Keratinocyte (primary cell): ENCODE data around the gene DHRS12. TPM values are rescaled to one million over a fixed set of nuclear protein-coding genes. Genes with fewer than 3 reads are reported as not detected.
A peak's percentile ranks its signal among the peaks of the same experiment; 100 is the strongest.

ENCODE experiments used
- DNase-seq: peaks from one replicate; pipeline ENCODE4 v3.0.0-alpha.2; 2011; ENCODE audit warnings: low read depth, missing footprints, low spot score
- FAIRE-seq: peaks from 2 replicates; lab custom pipeline; 2011; peaks lifted over from hg19 to GRCh38; lab: Jason Lieb, UNC
- H2AFZ ChIP-seq: 2 replicates; pipeline ENCODE4 v1.6.0; 2012; ENCODE audit warnings: low read length, control low read depth, inconsistent platforms; ENCODE audit not compliant: control insufficient read depth
- H3K27ac ChIP-seq: 2 replicates; pipeline ENCODE4 v1.5.1; 2011; ENCODE audit warnings: low read length; ENCODE audit not compliant: control insufficient read depth, insufficient read depth
- H3K27me3 ChIP-seq: 3 replicates; pipeline ENCODE4 v1.6.0; 2011; ENCODE audit warnings: low read length; ENCODE audit not compliant: control insufficient read depth, insufficient read depth; ENCODE audit errors: extremely low read depth
- H3K36me3 ChIP-seq, 2 experiments: 2 replicates in 1 of 2; 3 replicates in 1 of 2; pipeline ENCODE4 v1.5.1; 2011; ENCODE audit warnings: low read length in 2 of 2, mild to moderate bottlenecking in 1 of 2; ENCODE audit not compliant: control insufficient read depth in 2 of 2, insufficient read depth in 2 of 2; ENCODE audit errors: extremely low read depth in 1 of 2
- H3K4me1 ChIP-seq: 3 replicates; pipeline ENCODE4 v1.5.1; 2011; ENCODE audit warnings: low read length; ENCODE audit not compliant: control insufficient read depth, insufficient read depth; ENCODE audit errors: extremely low read depth
- H3K4me2 ChIP-seq: 3 replicates; pipeline ENCODE4 v1.6.0; 2011; ENCODE audit warnings: low read depth, low read length; ENCODE audit not compliant: control insufficient read depth, insufficient read depth; ENCODE audit errors: extremely low read depth
- H3K4me3 ChIP-seq, 3 experiments: fragments of 200-600 bp in 1 of 3; sonication (generic) in 1 of 3; 2 replicates in 2 of 3; 3 replicates in 1 of 3; pipeline ENCODE4 v1.5.1; 2011 to 2016; ENCODE audit warnings: low read length in 3 of 3, mild to moderate bottlenecking in 3 of 3, control low read depth in 2 of 3, inconsistent platforms in 1 of 3, low read depth in 1 of 3, mixed read lengths in 1 of 3, mixed run types in 1 of 3, moderate library complexity in 1 of 3; ENCODE audit not compliant: control insufficient read depth in 2 of 3, insufficient read depth in 2 of 3; ENCODE audit errors: extremely low read depth in 1 of 3
- H3K79me2 ChIP-seq: 2 replicates; pipeline ENCODE4 v1.6.0; 2012; ENCODE audit warnings: low read length; ENCODE audit not compliant: control insufficient read depth, insufficient read depth
- H3K9ac ChIP-seq: 3 replicates; pipeline ENCODE4 v1.6.0; 2011; ENCODE audit warnings: low read length; ENCODE audit not compliant: control insufficient read depth, insufficient read depth; ENCODE audit errors: extremely low read depth
- H3K9me1 ChIP-seq: 3 replicates; pipeline ENCODE4 v1.6.0; 2011; ENCODE audit warnings: low read length; ENCODE audit not compliant: control insufficient read depth, insufficient read depth; ENCODE audit errors: extremely low read depth
- H3K9me3 ChIP-seq: 2 replicates; pipeline ENCODE4 v1.5.1; 2012; ENCODE audit warnings: low read depth, low read length; ENCODE audit not compliant: control insufficient read depth
- H4K20me1 ChIP-seq: 3 replicates; pipeline ENCODE4 v1.6.0; 2011; ENCODE audit warnings: low read length; ENCODE audit not compliant: control insufficient read depth, insufficient read depth; ENCODE audit errors: extremely low read depth
- EZH2 ChIP-seq: IDR thresholded peaks from one replicate; pipeline ENCODE4 v1.6.1; 2012; ENCODE audit warnings: inconsistent platforms, mild to moderate bottlenecking, low read length, moderate library complexity
- dilution Hi-C: fragments of 300-500 bp; cut with MboI; formaldehyde crosslinking; loops from one replicate; pipeline ENCODE4 v1.7.0; 2020; ENCODE audit warnings: low sequenced_read_pairs; ENCODE audit not compliant: extremely low pct_ligation_motif_present
- polyA plus RNA-seq, 5 experiments: library from polyadenylated mRNA; depleted of rRNA in 3 of 5; stranded (reverse) in 3 of 5; stranded (forward) in 1 of 5; unstranded in 1 of 5; fragments of >200 nt; gene quantifications; 1 replicate in 1 of 5; 2 replicates in 3 of 5; 3 replicates in 1 of 5; pipeline versions ENCODE4 v1.2.1 to v1.2.3, GENCODE V29; 2011 to 2012; ENCODE audit warnings: missing spikeins in 2 of 5, low read depth in 1 of 5, low replicate concordance in 1 of 5
- TF ChIP-seq, protein P1 (sequence below), 3 experiments: IDR thresholded peaks in 1 of 3; conservative IDR thresholded peaks in 1 of 3; optimal IDR thresholded peaks in 1 of 3; 2 replicates in 2 of 3; 3 replicates in 1 of 3; pipeline versions ENCODE3 to v1.5.1; 2011; ENCODE audit warnings: low read length in 3 of 3, mild to moderate bottlenecking in 3 of 3, moderate library complexity in 2 of 3, control low read depth in 1 of 3, inconsistent platforms in 1 of 3; ENCODE audit not compliant: insufficient read depth in 2 of 3; ENCODE audit errors: extremely low read depth in 1 of 3

Gene DHRS12
- polyA plus RNA-seq, 1 donor (not counting 4 experiments of a cell fraction or from before 2014, with no cell fraction given) = 6.1 TPM

GRCh38 chr13:51817717-51818116, 13.8 kb upstream of the DHRS12 start:
- no peak for TF ChIP-seq EZH2
- TF ChIP-seq, protein P1, sequence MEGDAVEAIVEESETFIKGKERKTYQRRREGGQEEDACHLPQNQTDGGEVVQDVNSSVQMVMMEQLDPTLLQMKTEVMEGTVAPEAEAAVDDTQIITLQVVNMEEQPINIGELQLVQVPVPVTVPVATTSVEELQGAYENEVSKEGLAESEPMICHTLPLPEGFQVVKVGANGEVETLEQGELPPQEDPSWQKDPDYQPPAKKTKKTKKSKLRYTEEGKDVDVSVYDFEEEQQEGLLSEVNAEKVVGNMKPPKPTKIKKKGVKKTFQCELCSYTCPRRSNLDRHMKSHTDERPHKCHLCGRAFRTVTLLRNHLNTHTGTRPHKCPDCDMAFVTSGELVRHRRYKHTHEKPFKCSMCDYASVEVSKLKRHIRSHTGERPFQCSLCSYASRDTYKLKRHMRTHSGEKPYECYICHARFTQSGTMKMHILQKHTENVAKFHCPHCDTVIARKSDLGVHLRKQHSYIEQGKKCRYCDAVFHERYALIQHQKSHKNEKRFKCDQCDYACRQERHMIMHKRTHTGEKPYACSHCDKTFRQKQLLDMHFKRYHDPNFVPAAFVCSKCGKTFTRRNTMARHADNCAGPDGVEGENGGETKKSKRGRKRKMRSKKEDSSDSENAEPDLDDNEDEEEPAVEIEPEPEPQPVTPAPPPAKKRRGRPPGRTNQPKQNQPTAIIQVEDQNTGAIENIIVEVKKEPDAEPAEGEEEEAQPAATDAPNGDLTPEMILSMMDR (optimal IDR thresholded peaks at IDR 0.05 in 1 of 3, IDR thresholded peaks at IDR 0.05 in 1 of 3, conservative IDR thresholded peaks at IDR 0.05 in 1 of 3; ENCODE audit: extremely low read depth in 1 of 3, insufficient read depth in 2 of 3, low read length in 3 of 3) = no peak
- Histone ChIP-seq H3K9ac (no peak overlapping the region), H3K4me3 (no peak overlapping the region), H3K9me3 (no peaks in the 10 kb centered on the region), H3K4me2 (no peak overlapping the region), H4K20me1 (no peaks in the 10 kb centered on the region), H3K27me3 (peaks cover 24% of the 10 kb centered on the region), H3K79me2 (no peaks in the 10 kb centered on the region), H3K27ac (no peak overlapping the region), H3K9me1 (no peaks in the 10 kb centered on the region), H3K36me3 (no peaks in the 10 kb centered on the region), H2AFZ (no peak overlapping the region), H3K4me1 (peaks cover 25% of the 10 kb centered on the region)
- no peak for FAIRE-seq
- dilution Hi-C loops = no loop called here
- DNase-seq = no peak

DNA sequence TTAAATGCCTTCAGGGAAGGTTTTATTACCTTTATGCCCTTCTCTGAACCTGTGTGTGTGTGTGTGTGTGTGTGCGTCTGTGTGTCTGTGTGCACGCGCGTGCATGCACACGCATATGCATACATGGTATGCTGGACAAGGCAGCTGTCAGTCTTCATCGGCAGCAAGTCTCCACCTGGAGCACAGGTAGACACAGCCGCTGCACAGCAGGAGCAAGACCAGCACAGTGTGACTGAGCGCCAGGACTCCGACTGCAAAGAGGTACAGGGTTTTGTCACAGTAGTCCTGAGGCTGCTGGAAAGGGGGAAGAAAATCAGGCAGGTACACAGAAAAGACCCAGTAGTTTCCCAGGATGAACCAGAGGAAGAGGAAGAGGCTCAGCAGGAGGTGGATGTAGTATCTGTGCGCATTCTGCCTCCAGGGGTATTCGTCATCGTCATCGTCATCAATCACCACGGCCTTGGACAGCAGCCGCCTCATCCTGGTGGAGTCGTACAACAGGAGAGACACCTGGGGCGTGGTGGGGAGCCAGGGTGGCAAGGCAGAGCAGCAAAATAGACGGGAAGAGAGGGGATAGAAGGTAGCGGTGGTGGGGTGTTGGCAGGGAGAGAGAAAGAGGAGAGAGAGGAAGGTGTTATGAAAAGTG, 12.8 kb upstream of the DHRS12 start:
- H3K79me2 ChIP-seq = no peaks in the 10 kb centered on the region
- peak overlapping the region; percentile 80 for H3K4me2 ChIP-seq
- TF ChIP-seq, protein P1 (optimal IDR thresholded peaks at IDR 0.05 in 1 of 3, IDR thresholded peaks at IDR 0.05 in 1 of 3, conservative IDR thresholded peaks at IDR 0.05 in 1 of 3; ENCODE audit: extremely low read depth in 1 of 3, insufficient read depth in 2 of 3, low read length in 3 of 3) = no peak
- no peak for TF ChIP-seq EZH2
- no peaks in the 10 kb centered on the region for H3K36me3 ChIP-seq
- DNase-seq = peak; percentile 67
- dilution Hi-C loops = no loop called here
- H3K4me3 ChIP-seq = peak overlapping the region in 1 of 3 experiments; percentile 23
- FAIRE-seq = peak; percentile 84
- H3K27ac ChIP-seq = no peak overlapping the region
- peak overlapping the region; percentile 37 for H2AFZ ChIP-seq
- H3K9ac ChIP-seq = no peak overlapping the region
- peaks cover 25% of the 10 kb centered on the region for H3K4me1 ChIP-seq
- peaks cover 24% of the 10 kb centered on the region for H3K27me3 ChIP-seq
- no peaks in the 10 kb centered on the region for H4K20me1 ChIP-seq
- H3K9me1 ChIP-seq = no peaks in the 10 kb centered on the region
- no peaks in the 10 kb centered on the region for H3K9me3 ChIP-seq
